KMS-11 (cell line): ENCODE results near the gene OSM.

ENCODE experiments used
- H2AFZ ChIP-seq: fragments of 200-600 bp; sonication (generic); 2 replicates; pipeline ENCODE4 v1.6.1; 2016; ENCODE audit warnings: antibody characterized with exemption, mixed run types, low read depth
- H3K27ac ChIP-seq: fragments of 200-600 bp; sonication (generic); 2 replicates; pipeline ENCODE4 v1.6.1; 2016; ENCODE audit warnings: mild to moderate bottlenecking, mixed run types
- H3K27me3 ChIP-seq: fragments of 200-600 bp; sonication (generic); 2 replicates; pipeline ENCODE4 v1.6.1; 2017; ENCODE audit warnings: mild to moderate bottlenecking, low read depth, mixed run types, moderate library complexity; ENCODE audit not compliant: insufficient read depth
- H3K36me3 ChIP-seq: fragments of 200-600 bp; sonication (generic); 2 replicates; pipeline ENCODE4 v1.6.1; 2017; ENCODE audit warnings: mild to moderate bottlenecking, mixed run types; ENCODE audit not compliant: insufficient read depth
- H3K4me1 ChIP-seq: fragments of 200-600 bp; sonication (generic); 2 replicates; pipeline ENCODE4 v1.6.1; 2016; ENCODE audit warnings: mild to moderate bottlenecking, low read depth, mixed run types; ENCODE audit not compliant: poor library complexity, severe bottlenecking
- H3K4me2 ChIP-seq: fragments of 200-600 bp; sonication (generic); 2 replicates; pipeline ENCODE4 v1.7.0; 2016; ENCODE audit warnings: mild to moderate bottlenecking, mixed run types
- H3K4me3 ChIP-seq: fragments of 200-600 bp; sonication (generic); IDR thresholded peaks from 2 replicates; pipeline ENCODE4 v1.6.1; 2017; ENCODE audit warnings: low read depth, low read length, mixed read lengths; ENCODE audit not compliant: insufficient read depth
- H3K79me2 ChIP-seq: fragments of 200-600 bp; sonication (generic); 2 replicates; pipeline ENCODE4 v1.6.1; 2016; ENCODE audit warnings: low read depth, mixed run types; ENCODE audit not compliant: insufficient read depth
- H3K9ac ChIP-seq: fragments of 200-600 bp; sonication (generic); 2 replicates; pipeline ENCODE4 v1.6.1; 2016; ENCODE audit warnings: mild to moderate bottlenecking, mixed run types
- H4K20me1 ChIP-seq: fragments of 200-600 bp; sonication (generic); 2 replicates; pipeline ENCODE4 v1.6.1; 2016; ENCODE audit warnings: mild to moderate bottlenecking, mixed run types; ENCODE audit not compliant: insufficient read depth
- TF ChIP-seq, protein P1 (sequence below): fragments of 200-600 bp; sonication (generic); conservative IDR thresholded peaks from 2 replicates; pipeline ENCODE4 v1.6.1; 2017; ENCODE audit warnings: low read depth, mild to moderate bottlenecking, antibody characterized with exemption, low read length, moderate library complexity, mixed read lengths

Gene OSM

DNA sequence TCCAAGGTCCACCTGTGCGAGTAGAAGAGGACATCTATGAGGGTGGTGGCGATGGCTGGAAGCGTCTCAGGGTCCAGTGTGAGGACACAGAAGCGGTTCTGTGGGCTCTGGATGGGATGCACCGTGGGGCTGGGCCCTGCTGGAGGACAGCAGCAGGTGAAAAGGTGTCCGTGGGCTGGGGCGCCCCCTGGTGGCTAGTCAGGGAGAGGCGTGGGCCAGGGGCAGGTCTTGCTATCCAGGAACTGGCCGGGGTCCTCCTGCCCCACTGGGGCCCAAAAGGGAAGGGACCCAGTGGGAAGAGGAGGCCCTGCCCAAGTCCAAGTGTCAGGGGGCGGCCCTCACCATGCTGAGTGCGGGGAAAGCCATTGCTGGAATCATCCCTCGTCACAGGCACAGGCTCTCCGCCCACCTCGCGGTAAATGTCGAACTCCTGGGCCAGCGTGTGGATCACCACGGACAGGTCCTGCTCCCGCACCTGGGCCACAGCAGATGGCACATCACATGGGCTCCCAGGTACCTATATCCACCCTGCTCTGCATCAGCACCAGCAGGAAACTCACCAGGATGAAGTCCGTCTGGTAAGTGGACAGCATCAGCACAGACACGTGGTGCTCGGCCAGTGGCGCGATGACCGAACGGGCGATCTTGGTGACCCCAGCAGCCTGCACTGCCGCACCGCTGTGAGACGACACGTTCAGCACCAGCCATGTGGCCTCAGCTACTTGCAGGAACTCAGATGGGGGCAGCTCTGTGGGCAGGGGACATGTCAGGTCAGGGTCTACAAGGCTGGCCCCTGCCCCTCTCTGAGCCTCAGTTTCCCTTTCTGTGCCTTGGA is 20.4 kb upstream of the OSM start:
- Histone ChIP-seq H3K79me2 (no peaks in the 10 kb centered on the region), H3K27ac (no peak overlapping the region), H2AFZ (peak overlapping the region; percentile 64; the same call in 1 of the 2 replicates), H3K9ac (no peak overlapping the region), H3K36me3 (no peaks in the 10 kb centered on the region), H3K4me2 (peak overlapping the region; percentile 34; the same call in 1 of the 2 replicates), H3K4me3 (no peak overlapping the region), H3K27me3 (no peaks in the 10 kb centered on the region), H4K20me1 (no peaks in the 10 kb centered on the region), H3K4me1 (peaks cover 35% of the 10 kb centered on the region)
- TF ChIP-seq, protein P1, sequence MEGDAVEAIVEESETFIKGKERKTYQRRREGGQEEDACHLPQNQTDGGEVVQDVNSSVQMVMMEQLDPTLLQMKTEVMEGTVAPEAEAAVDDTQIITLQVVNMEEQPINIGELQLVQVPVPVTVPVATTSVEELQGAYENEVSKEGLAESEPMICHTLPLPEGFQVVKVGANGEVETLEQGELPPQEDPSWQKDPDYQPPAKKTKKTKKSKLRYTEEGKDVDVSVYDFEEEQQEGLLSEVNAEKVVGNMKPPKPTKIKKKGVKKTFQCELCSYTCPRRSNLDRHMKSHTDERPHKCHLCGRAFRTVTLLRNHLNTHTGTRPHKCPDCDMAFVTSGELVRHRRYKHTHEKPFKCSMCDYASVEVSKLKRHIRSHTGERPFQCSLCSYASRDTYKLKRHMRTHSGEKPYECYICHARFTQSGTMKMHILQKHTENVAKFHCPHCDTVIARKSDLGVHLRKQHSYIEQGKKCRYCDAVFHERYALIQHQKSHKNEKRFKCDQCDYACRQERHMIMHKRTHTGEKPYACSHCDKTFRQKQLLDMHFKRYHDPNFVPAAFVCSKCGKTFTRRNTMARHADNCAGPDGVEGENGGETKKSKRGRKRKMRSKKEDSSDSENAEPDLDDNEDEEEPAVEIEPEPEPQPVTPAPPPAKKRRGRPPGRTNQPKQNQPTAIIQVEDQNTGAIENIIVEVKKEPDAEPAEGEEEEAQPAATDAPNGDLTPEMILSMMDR: peak; percentile 78

DNA sequence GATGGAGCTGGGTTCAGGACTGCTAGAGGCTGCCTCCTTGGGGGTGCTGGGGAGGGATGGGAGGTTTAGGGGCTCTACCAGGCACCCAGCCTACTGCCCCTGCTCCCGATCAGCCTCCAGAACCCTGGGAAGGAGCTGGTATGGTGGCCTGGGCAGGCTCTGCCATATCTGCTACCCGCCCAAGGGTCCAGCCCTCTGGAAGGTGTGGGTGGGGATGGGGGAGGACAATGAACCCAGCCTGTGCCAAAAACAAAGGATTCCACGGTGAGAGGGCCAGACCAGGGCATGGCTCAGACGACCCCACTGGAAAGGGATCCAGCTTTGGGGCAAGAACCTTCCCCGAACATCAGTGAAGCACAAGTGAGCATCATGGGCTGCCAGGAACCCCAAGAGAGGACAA is 19.7 kb upstream of the OSM start:
- H3K9ac ChIP-seq: no peak overlapping the region
- TF ChIP-seq, protein P1: no peak
- H3K27ac ChIP-seq: no peak overlapping the region
- H3K4me1 ChIP-seq: peaks cover 34% of the 10 kb centered on the region
- no peak overlapping the region for H3K4me2 ChIP-seq
- no peak overlapping the region for H3K4me3 ChIP-seq
- H4K20me1 ChIP-seq: no peaks in the 10 kb centered on the region
- H3K36me3 ChIP-seq: no peaks in the 10 kb centered on the region
- no peaks in the 10 kb centered on the region for H3K79me2 ChIP-seq
- H3K27me3 ChIP-seq: no peaks in the 10 kb centered on the region
- H2AFZ ChIP-seq: no peak overlapping the region

DNA sequence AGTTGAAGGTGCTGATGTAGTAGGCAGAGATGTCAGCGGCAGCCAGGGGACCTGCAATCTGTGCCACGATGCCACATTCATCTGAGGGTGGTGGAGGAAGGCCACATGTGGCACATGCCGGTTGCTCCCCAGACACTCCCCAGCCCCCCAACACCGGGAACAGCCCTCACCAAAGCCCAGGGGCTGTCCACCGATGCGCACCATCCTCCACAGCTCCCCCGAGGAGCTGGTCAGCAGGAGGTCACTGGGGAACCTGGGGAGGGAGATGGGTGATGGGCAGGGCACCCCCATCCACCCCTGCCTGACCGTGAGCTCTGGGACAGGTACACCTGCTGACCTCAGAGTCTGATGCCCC is 19.2 kb upstream of the OSM start:
- H3K9ac ChIP-seq: no peak overlapping the region
- H3K4me3 ChIP-seq: no peak overlapping the region

DNA sequence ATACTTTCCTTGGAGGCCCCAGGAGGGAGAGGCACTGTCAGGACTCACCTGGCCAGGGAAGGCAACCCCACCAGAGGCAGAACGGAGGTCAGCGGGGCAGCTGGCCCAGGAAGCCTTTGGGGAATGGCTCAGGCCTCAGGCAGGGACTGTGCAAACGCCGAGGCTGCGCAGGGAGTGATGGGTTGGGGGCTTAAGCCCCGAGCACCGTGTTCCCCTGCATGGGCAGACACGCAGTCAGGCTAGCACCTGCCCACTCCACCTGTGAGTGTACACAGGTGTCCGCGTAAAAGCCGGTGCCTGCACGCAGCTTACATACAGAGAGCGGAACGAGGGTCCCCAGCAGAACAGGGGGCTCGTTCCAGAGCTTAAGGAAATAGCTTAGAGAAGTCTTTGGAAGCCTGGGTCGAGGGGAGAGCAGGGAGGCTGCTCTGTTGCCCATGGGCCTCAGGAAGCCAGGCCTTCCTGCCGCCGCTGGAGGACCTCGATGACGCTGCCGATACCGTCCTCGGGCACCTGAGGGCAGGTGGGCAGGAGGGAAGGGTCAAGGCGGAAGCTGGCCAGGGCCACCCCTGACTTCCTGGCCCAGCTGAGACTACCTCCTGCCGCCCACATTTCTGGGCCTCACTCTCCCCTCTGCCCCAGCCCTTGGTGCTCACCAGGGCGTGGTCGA is 18.7 kb upstream of the OSM start:
- peaks cover 23% of the 10 kb centered on the region for H3K4me1 ChIP-seq
- no peaks in the 10 kb centered on the region for H3K27me3 ChIP-seq
- no peak overlapping the region for H3K27ac ChIP-seq
- H4K20me1 ChIP-seq: no peaks in the 10 kb centered on the region
- H3K36me3 ChIP-seq: no peaks in the 10 kb centered on the region
- H3K79me2 ChIP-seq: no peaks in the 10 kb centered on the region
- H3K4me2 ChIP-seq: no peak overlapping the region
- H3K9ac ChIP-seq: no peak overlapping the region
- no peak overlapping the region for H3K4me3 ChIP-seq
- TF ChIP-seq, protein P1: no peak
- no peak overlapping the region for H2AFZ ChIP-seq

More for the DNA sequence above, 19.2 kb upstream of the OSM start:
- H3K4me2 ChIP-seq: no peak overlapping the region
- H2AFZ ChIP-seq: no peak overlapping the region
- H3K27ac ChIP-seq: no peak overlapping the region
- peaks cover 28% of the 10 kb centered on the region for H3K4me1 ChIP-seq
- H3K27me3 ChIP-seq: no peaks in the 10 kb centered on the region
- TF ChIP-seq, protein P1: no peak
- H4K20me1 ChIP-seq: no peaks in the 10 kb centered on the region
- H3K36me3 ChIP-seq: no peaks in the 10 kb centered on the region
- no peaks in the 10 kb centered on the region for H3K79me2 ChIP-seq
